C4-2B (cell line): ENCODE results near the gene SH3BGRL2.

Experiments used
- ZFX ChIP-seq: fragments of 450-650 bp; IDR thresholded peaks from 2 replicates; pipeline ENCODE4 v1.6.1; 2017
- TF ChIP-seq, protein P1 (sequence below): fragments of 450-650 bp; conservative IDR thresholded peaks from 2 replicates; pipeline ENCODE4 v1.5.1; 2017; ENCODE audit warnings: mild to moderate bottlenecking

DNA sequence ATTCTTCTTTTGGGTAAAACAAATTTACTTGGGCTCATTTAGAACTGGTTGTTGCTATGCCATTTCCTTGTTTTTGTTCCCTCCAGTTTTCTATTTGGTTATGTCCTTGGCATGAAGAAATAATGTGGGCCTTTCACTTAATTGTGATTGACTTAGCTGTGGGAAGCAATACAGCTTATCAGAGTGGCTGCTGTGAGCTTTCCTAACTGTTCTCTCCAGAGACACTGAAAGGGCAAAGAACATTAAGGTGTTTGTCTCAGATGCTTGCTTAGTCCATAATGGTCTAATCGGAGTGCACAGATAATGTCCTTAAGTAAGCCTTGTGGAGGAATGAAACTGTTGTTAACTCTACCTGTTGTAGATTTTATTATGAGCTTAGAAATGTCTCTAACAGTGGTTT lies 56.6 kb downstream of the SH3BGRL2 start:
- TF ChIP-seq, protein P1, sequence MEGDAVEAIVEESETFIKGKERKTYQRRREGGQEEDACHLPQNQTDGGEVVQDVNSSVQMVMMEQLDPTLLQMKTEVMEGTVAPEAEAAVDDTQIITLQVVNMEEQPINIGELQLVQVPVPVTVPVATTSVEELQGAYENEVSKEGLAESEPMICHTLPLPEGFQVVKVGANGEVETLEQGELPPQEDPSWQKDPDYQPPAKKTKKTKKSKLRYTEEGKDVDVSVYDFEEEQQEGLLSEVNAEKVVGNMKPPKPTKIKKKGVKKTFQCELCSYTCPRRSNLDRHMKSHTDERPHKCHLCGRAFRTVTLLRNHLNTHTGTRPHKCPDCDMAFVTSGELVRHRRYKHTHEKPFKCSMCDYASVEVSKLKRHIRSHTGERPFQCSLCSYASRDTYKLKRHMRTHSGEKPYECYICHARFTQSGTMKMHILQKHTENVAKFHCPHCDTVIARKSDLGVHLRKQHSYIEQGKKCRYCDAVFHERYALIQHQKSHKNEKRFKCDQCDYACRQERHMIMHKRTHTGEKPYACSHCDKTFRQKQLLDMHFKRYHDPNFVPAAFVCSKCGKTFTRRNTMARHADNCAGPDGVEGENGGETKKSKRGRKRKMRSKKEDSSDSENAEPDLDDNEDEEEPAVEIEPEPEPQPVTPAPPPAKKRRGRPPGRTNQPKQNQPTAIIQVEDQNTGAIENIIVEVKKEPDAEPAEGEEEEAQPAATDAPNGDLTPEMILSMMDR, result no peak
- TF ChIP-seq ZFX, result no peak
